K562 (cell line): ENCODE results near the gene DNAJB1. TPM values are rescaled to one million over a fixed set of nuclear protein-coding genes. Genes with fewer than 3 reads are reported as not detected.
A peak's percentile ranks its signal among the peaks of the same experiment; 100 is the strongest.

Source experiments
- ATAC-seq: fragments of 200-7000 bp; cut with Tn5 transposase; 3 replicates; pipeline ENCODE4 v1.9.1; 2020; ENCODE audit warnings: moderate library complexity
- BruUV-seq: library from RNA; stranded (reverse); fragments of 400-500 nt; replicated peaks from 2 replicates; lab custom pipeline; 2021; lab: Mats Ljungman, UMichigan
- CTCF ChIA-PET: fragments of 300-600 bp; formaldehyde crosslinking; extraction: SDS; loops from one replicate; lab custom pipeline; 2021; ENCODE audit warnings: low intra/inter-chr PET ratio; lab: Yijun Ruan, JAX
- POLR2A ChIA-PET: fragments of 300-600, 350-650 bp; sonication (Branson Sonifier 250); formaldehyde crosslinking; extraction: SDS; loops from one replicate; lab custom pipeline; 2021; ENCODE audit warnings: antibody characterized with exemption, inconsistent platforms; lab: Yijun Ruan, JAX
- DNase-seq, 4 experiments: peaks; one replicate each; pipeline versions ENCODE4 v3.0.0 to v3.0.0-alpha.2; 2011 to 2018; ENCODE audit warnings: low spot score in 3 of 4, mixed read lengths in 3 of 4; ENCODE audit errors: extremely low read depth in 1 of 4
- FAIRE-seq: peaks from 2 replicates; lab custom pipeline; 2011; peaks lifted over from hg19 to GRCh38; lab: Jason Lieb, UNC
- H2AFZ ChIP-seq: 2 replicates; pipeline ENCODE4 v1.6.0; 2011; ENCODE audit warnings: low read depth, low read length, control low read depth, inconsistent platforms
- H3K27ac ChIP-seq: fragments of 200-600 bp; 3 replicates; pipeline ENCODE4 v1.8.0; 2011; ENCODE audit warnings: low read depth, mild to moderate bottlenecking, control low read depth, inconsistent platforms, low read length, moderate library complexity, mixed read lengths; ENCODE audit errors: extremely low read depth
- H3K27me3 ChIP-seq, 2 experiments: fragments of 300-600 bp in 1 of 2; 2 replicates in 1 of 2; 3 replicates in 1 of 2; pipeline versions ENCODE4 v1.6.0 to v1.8.0; 2011; ENCODE audit warnings: inconsistent platforms in 2 of 2, low read length in 2 of 2, mild to moderate bottlenecking in 1 of 2, mixed read lengths in 1 of 2, moderate library complexity in 1 of 2; ENCODE audit not compliant: control insufficient read depth in 2 of 2, insufficient read depth in 2 of 2
- H3K36me3 ChIP-seq: fragments of 300-600 bp; 3 replicates; pipeline ENCODE4 v1.8.0; 2011; ENCODE audit warnings: mild to moderate bottlenecking, low read length, inconsistent platforms; ENCODE audit not compliant: control insufficient read depth, insufficient read depth
- H3K4me1 ChIP-seq, 2 experiments: fragments of 200-600 bp in 1 of 2; replicated peaks in 1 of 2; 2 replicates in 1 of 2; 3 replicates in 1 of 2; pipeline versions ENCODE4 v1.5.1 to v1.8.0; 2011; ENCODE audit warnings: inconsistent platforms in 2 of 2, low read length in 2 of 2, mild to moderate bottlenecking in 1 of 2, mixed read lengths in 1 of 2, moderate library complexity in 1 of 2; ENCODE audit not compliant: control insufficient read depth in 2 of 2, insufficient read depth in 2 of 2
- H3K4me2 ChIP-seq: 2 replicates; pipeline ENCODE4 v1.6.1; 2011; ENCODE audit warnings: low read length, control low read depth, inconsistent platforms, mixed read lengths; ENCODE audit not compliant: insufficient read depth
- H3K4me3 ChIP-seq: fragments of 200-600 bp; sonication (generic), shearing (Covaris generic); 2 replicates; pipeline ENCODE4 v1.5.1; 2016; ENCODE audit warnings: control low read depth, inconsistent platforms
- H3K79me2 ChIP-seq: fragments of 200-600 bp; 3 replicates; pipeline ENCODE4 v1.8.0; 2011; ENCODE audit warnings: low read length, inconsistent platforms; ENCODE audit not compliant: control insufficient read depth, insufficient read depth
- H3K9ac ChIP-seq, 2 experiments: 2 replicates each; pipeline versions ENCODE4 v1.6.0 to v1.6.1; 2011; ENCODE audit warnings: low read depth in 2 of 2, low read length in 2 of 2, control low read depth in 1 of 2, inconsistent platforms in 1 of 2, mild to moderate bottlenecking in 1 of 2, mixed read lengths in 1 of 2; ENCODE audit not compliant: insufficient read depth in 1 of 2
- H3K9me1 ChIP-seq: one replicate; pipeline ENCODE4 v1.6.0; 2011; ENCODE audit warnings: inconsistent platforms, mild to moderate bottlenecking, low read length, moderate library complexity; ENCODE audit not compliant: control insufficient read depth, insufficient read depth
- H3K9me3 ChIP-seq: replicated peaks from 2 replicates; pipeline ENCODE4 v1.5.1; 2011; ENCODE audit warnings: low read depth, low read length, inconsistent platforms; ENCODE audit not compliant: control insufficient read depth, insufficient read depth
- H4K20me1 ChIP-seq: replicated peaks from 2 replicates; pipeline ENCODE4 v1.6.1; 2011; ENCODE audit warnings: low read length, inconsistent platforms, mixed read lengths; ENCODE audit not compliant: control insufficient read depth, insufficient read depth
- ETV1 ChIP-seq: fragments of 450-650 bp; conservative IDR thresholded peaks from 2 replicates; pipeline ENCODE4 v1.6.1; 2016; ENCODE audit warnings: missing genetic modification characterization, control low read depth, low read depth, missing compliant biosample characterization
- GTF2B ChIP-seq: IDR thresholded peaks from 2 replicates; pipeline ENCODE4 v1.6.1; 2011; ENCODE audit not compliant: insufficient read length; ENCODE audit errors: extremely low read depth
- SREBF2 ChIP-seq: sonication (generic); formaldehyde crosslinking; IDR thresholded peaks from 2 replicates; pipeline ENCODE4 v1.4.0; 2020; ENCODE audit warnings: mild to moderate bottlenecking, missing genetic modification reagents
- THAP12 ChIP-seq: fragments of 250-450 bp; sonication (Bioruptor Pico); IDR thresholded peaks from 2 replicates; pipeline ENCODE4 v1.9.0; 2021; ENCODE audit warnings: mild to moderate bottlenecking, inconsistent platforms
- ZNF12 ChIP-seq: sonication (generic); formaldehyde crosslinking; IDR thresholded peaks from 2 replicates; pipeline ENCODE4 v1.4.0; 2020; ENCODE audit warnings: mild to moderate bottlenecking, missing genetic modification reagents
- WGBS: fragments of 100-300 bp; shearing (Covaris generic); methylation state at CpG from one replicate; pipeline ENCODE4 v1.1.6; 2016; ENCODE audit warnings: low coverage, mixed read lengths; ENCODE audit not compliant: insufficient coverage; ENCODE audit errors: missing lambda C conversion rate; 5-methylcytosine and 5-hydroxymethylcytosine counted together
- in situ Hi-C: fragments of 300-500 bp; cut with MboI; formaldehyde crosslinking; loops from 4 replicates; pipeline ENCODE4 v1.15.0; 2018; ENCODE audit warnings: inconsistent platforms, mixed read lengths
- intact Hi-C: fragments of 100-400 bp; cut with micrococcal nuclease; formaldehyde crosslinking; loops from 2 replicates; pipeline ENCODE4 v1.14.2; 2022
- polyA plus RNA-seq, 8 experiments: library from polyadenylated mRNA; depleted of rRNA in 4 of 8; stranded (reverse) in 5 of 8; unstranded in 3 of 8; fragments of >200 nt; fragmentation: Nextera tagmentation in 2 of 8; fragmentation: Illumina TruSeq in 1 of 8; extraction: Ambion mirVana in 2 of 8; extraction: Trizol in 1 of 8; gene quantifications; 2 replicates each; pipeline versions ENCODE4 v1.2.1 to v1.2.3, GENCODE V29; 2011 to 2014; ENCODE audit warnings: inconsistent platforms in 1 of 8, missing spikeins in 1 of 8
- total RNA-seq, 7 experiments: library from RNA; depleted of rRNA in 6 of 7; stranded (reverse); fragments of >200 nt in 6 of 7; fragmentation: Illumina TruSeq in 2 of 7; extraction: Trizol in 2 of 7; gene quantifications; 2 replicates each; pipeline versions ENCODE4 v1.2.1 to v1.2.3, GENCODE V29; 2011 to 2021; ENCODE audit warnings: low replicate concordance in 1 of 7

Gene DNAJB1
- total and polyA plus RNA-seq, 9 of the 15 experiments (the other 6 are each of a cell fraction or from before 2014, with no cell fraction given): 13.2 to 113 (median 62.1) TPM

GRCh38 chr19:14559916-14560775 is 41.9 kb upstream of the DNAJB1 start (continued):
- TF ChIP-seq ETV1 (tag) (no peak), THAP12 (no peak)

GRCh38 chr19:14558370-14559066 is 40.3 kb upstream of the DNAJB1 start:
- CTCF ChIA-PET: no interaction called here
- intact Hi-C loops: loop anchor here (10.0 kb wide), 1 partner anchor 124 kb away; the partner anchor contains the start of gene PKN1

More at GRCh38 chr19:14558370-14559066, 40.3 kb upstream of the DNAJB1 start:
- Histone ChIP-seq H3K4me3 (no peak overlapping the region), H3K4me1 (peaks cover 15 to 75% of the 10 kb centered on the region in 2 experiments; a peak in 4 of 5 replicates), H3K27me3 (no peaks in the 10 kb centered on the region), H3K27ac (no peak overlapping the region)
- POLR2A ChIA-PET: interaction anchor here (0.6 kb wide), 1 partner anchor 134 kb away, joined by 3 read pairs; no protein-coding TSS in a partner anchor
- TF ChIP-seq GTF2B (no peak), SREBF2 (no peak), ZNF12 (CRISPR knock-in tag) (no peak)
- TF ChIP-seq, all 486 proteins: peak for 0
- H3K4me2 ChIP-seq: no peak overlapping the region
- no TSS peak for BruUV-seq
- H3K9me3 ChIP-seq: no peaks in the 10 kb centered on the region
- peak overlapping the region in 1 of 2 experiments; percentile 81; a peak in 2 of 4 replicates for H3K9ac ChIP-seq
- FAIRE-seq: no peak
- 89% methylated on average over 17 of the region's 23 CpGs for WGBS
- peaks cover 10% of the 10 kb centered on the region; the same call in 1 of the 3 replicates for H3K36me3 ChIP-seq
- in situ Hi-C loops: no loop called here
- peaks cover 5% of the 10 kb centered on the region for H3K9me1 ChIP-seq
- H2AFZ ChIP-seq: no peak overlapping the region
- ATAC-seq: no peak
- DNase-seq: no peak
- peaks cover 66% of the 10 kb centered on the region for H3K79me2 ChIP-seq
- peaks cover 18% of the 10 kb centered on the region for H4K20me1 ChIP-seq
